Ishikawa (cell line): ENCODE measurements around the gene SYT1.

Source experiments
- CEBPB ChIP-seq: IDR thresholded peaks from 2 replicates; pipeline ENCODE4 v1.6.1; 2012
- RAD21 ChIP-seq: IDR thresholded peaks from 2 replicates; pipeline ENCODE4 v1.6.1; 2012; ENCODE audit warnings: low read depth
- REST ChIP-seq: IDR thresholded peaks from 2 replicates; pipeline ENCODE4 v1.6.1; 2012; ENCODE audit warnings: low read depth, mild to moderate bottlenecking
- TF ChIP-seq, protein P1 (sequence below): IDR thresholded peaks from 2 replicates; pipeline ENCODE4 v1.6.1; 2012

DNA sequence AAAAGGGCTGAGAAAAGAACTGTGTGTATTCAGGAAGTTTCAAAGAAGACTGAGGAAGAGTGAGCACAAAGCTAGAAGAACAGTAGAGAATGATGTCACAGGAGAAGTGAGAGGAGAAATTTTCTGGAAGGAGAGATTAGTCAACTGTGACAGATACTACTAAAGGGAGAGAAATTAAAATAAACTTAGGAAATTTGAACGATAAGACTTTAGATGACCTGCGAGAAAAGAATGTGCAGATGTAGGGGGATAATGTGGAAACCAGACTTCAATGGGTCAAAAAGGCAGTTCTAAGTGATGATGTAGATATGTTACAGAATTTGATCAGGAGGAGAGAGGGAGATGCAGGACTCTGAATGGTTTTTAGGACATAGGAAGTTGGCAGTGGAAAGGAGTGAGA, 287.4 kb downstream of the SYT1 start:
- TF ChIP-seq REST: no peak
- TF ChIP-seq RAD21: no peak
- no peak for TF ChIP-seq CEBPB
- TF ChIP-seq, protein P1, sequence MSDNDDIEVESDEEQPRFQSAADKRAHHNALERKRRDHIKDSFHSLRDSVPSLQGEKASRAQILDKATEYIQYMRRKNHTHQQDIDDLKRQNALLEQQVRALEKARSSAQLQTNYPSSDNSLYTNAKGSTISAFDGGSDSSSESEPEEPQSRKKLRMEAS: no peak
